Mononuclear cell (primary cell): ENCODE measurements around the gene MTREX. TPM values are rescaled to one million over a fixed set of nuclear protein-coding genes. Genes with fewer than 3 reads are reported as not detected.
"Not testable (repeated sequence)": the region's sequence is repeated elsewhere in the genome, so short reads cannot be mapped to it uniquely, and the experiment has no call there.

Experiments used
- H3K27me3 ChIP-seq: 2 replicates; pipeline ENCODE4 v1.6.0; 2011; ENCODE audit warnings: low read length, control low read depth; ENCODE audit not compliant: insufficient read depth
- H3K4me1 ChIP-seq: 2 replicates; pipeline ENCODE4 v1.5.1; 2011; ENCODE audit warnings: mild to moderate bottlenecking, low read length, control low read depth; ENCODE audit not compliant: insufficient read depth
- H3K4me3 ChIP-seq: 2 replicates; pipeline ENCODE4 v1.5.1; 2011; ENCODE audit warnings: mild to moderate bottlenecking, low read length, moderate library complexity
- H3K9me3 ChIP-seq: 2 replicates; pipeline ENCODE4 v1.5.1; 2011; ENCODE audit warnings: low read depth, mild to moderate bottlenecking, control low read depth, low read length
- total RNA-seq: library from RNA; depleted of rRNA; stranded (reverse); fragments of >200 nt; gene quantifications from one replicate; pipeline ENCODE4 v1.2.3, GENCODE V29; 2012

Gene MTREX
- total RNA-seq, 1 donor, result 142 TPM

DNA sequence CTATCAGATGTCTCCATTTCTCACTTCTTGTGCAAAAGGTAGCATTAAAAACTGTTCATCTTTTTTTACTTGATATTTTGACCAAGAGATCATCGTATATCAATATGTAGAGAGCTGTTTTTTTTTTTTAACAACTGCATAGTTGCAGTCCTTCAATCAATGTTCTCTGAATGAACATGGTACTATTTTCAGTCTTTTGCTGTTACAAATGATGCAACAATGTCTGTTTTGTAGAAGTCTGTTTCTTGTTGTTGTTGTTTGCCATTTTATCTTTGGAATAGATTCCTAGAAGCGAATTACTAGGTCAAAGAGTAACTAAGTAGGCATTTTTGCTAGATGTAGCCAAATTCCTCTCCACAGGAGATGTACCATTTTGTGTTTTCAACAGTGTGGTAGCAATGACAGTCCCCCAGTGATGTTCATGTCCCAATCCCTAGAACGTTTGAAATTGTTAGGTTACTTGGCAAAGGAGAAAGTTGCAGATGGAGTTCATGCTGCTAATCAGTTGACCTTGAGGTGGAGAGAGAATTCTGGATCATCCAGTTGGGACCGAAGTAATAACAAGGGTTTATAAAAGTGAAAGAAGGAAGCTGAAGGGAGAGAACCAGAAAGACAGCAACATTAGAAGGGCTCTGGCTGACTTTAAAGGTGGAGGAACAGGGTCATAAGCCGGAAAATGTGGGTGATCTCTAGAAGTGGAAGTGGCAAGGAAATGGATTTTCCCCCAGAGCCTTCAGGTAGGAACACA lies 6.3 kb downstream of the MTREX start:
- H3K9me3 ChIP-seq, result no peaks in the 10 kb centered on the region
- H3K27me3 ChIP-seq, result no peaks in the 10 kb centered on the region
- no peak overlapping the region for H3K4me3 ChIP-seq
- peaks cover 34% of the 10 kb centered on the region for H3K4me1 ChIP-seq

- no peak overlapping the region for H3K4me3 ChIP-seq
- peaks cover 18% of the 10 kb centered on the region for H3K4me1 ChIP-seq
- H3K27me3 ChIP-seq, result no peaks in the 10 kb centered on the region
- no peaks in the 10 kb centered on the region for H3K9me3 ChIP-seq
Measured at GRCh38 chr5:55316289-55316688, 8.5 kb downstream of the MTREX start.

DNA sequence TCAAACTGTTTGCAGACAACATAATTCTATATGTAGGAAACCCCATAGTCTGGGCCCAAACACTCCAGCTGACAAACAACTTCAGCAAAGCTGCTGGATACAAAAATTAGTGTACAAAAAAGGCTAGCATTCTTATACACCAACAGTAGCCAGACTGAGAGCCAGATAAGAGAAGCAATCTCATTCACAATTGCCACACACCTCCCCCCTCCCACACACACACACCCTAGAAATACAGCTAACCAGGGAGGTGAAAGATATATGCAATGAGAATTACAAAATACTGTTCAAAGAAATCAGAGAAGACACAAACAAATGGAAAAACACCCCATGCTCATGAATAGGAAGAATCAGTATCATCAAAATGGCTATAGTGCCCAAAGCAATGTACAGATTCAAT lies 9.0 kb downstream of the MTREX start:
- H3K4me3 ChIP-seq, result no peak overlapping the region
- peaks cover 18% of the 10 kb centered on the region for H3K4me1 ChIP-seq
- H3K9me3 ChIP-seq, result no peaks in the 10 kb centered on the region
- no peaks in the 10 kb centered on the region for H3K27me3 ChIP-seq

DNA sequence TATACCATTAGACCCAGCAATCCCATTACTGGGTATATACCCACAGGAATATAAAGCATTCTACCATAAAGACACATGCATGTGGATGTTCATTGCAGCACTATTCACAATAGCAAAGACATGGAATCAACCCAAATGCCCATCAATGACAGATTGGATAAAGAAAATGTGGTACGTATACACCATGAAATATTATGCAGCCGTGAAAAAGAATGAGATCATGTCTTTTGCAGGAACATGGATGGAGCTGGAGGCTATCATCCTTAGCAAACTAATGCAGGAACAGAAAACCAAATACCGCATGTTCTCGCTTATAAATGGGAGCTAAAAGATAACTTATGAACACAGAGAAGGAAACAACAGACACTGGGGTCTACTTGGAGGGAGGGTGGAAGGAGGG lies 10.4 kb downstream of the MTREX start:
- not testable (repeated sequence) for H3K27me3 ChIP-seq

DNA sequence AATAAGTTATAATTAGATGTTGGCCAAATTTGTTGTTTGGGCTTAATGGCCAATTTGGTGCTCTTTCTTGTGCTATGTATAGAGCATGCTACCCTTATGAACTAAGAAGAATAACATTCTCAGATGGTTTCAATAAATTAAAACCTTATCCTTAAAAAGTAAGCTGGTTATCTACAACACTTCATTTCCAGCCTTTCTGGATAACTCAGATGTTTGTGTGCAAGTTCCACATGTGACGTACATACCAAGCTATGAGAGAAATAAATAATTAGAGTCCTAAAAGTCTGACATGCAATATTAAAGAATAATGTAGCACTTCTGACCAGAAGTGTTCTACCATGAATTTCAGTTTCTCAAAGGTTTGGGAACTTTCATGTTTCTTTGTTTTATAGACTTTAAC lies 11.7 kb downstream of the MTREX start:
- no peaks in the 10 kb centered on the region for H3K9me3 ChIP-seq
- no peak overlapping the region for H3K4me3 ChIP-seq
- H3K4me1 ChIP-seq, result peaks cover 8% of the 10 kb centered on the region
- no peaks in the 10 kb centered on the region for H3K27me3 ChIP-seq

More for the DNA sequence above, 10.4 kb downstream of the MTREX start:
- H3K4me3 ChIP-seq, H3K9me3 ChIP-seq: not testable (repeated sequence)
- H3K4me1 ChIP-seq, result peaks cover 14% of the 10 kb centered on the region

DNA sequence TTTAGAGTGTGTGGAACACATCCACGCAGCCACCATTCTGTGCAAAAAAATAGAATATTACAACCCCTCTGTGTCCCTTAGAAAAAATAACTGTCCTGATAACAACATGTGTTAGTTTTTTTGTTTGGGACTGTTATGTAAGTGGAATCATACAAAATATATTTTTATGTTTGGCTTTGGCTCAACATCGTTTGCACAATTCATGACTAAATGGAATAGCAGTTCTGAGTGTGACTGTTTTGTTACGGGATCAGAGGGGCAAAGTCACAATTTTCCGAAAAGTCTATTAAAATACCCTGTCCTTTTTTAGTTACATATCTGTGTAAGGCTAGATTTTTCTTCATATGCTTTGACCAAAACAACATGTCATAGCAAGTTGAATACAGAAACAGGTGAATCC lies 12.8 kb downstream of the MTREX start:
- Histone ChIP-seq H3K27me3 (no peaks in the 10 kb centered on the region), H3K4me3 (no peak overlapping the region), H3K9me3 (no peaks in the 10 kb centered on the region), H3K4me1 (peaks cover 3% of the 10 kb centered on the region)

GRCh38 chr5:55324006-55324405 lies 16.2 kb downstream of the MTREX start:
- Histone ChIP-seq H3K4me3 (no peak overlapping the region), H3K27me3 (no peaks in the 10 kb centered on the region)

DNA sequence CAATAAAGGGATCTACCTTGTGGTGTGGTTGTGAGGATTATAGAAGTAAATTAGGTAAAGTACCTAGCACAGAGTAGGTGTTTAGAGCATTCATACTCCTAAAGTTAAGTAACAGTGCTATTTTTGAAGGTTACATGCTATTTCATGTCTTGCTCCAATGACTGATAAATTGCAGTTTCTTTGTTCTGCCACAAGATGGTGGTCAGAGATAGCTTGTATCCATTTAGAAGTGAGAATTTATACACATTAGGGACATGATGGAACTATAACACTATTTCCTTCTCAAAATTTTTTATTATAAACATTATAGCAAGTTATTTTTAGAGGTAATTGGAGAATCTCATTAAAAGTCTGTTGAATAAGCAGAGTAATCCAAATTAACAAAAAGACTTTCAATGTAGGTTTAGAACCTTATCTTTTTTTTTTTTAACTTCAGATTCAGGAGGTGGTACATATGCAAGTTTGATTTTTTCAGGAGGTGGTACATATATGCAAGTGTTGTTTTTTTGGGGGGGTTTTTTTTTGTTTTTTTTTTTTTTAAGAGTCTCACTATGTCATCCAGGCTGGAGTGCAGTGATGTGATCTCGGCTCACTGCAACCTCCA lies 17.1 kb downstream of the MTREX start:
- Histone ChIP-seq H3K9me3 (no peaks in the 10 kb centered on the region), H3K4me1 (peaks cover under 1% of the 10 kb centered on the region), H3K4me3 (no peak overlapping the region), H3K27me3 (no peaks in the 10 kb centered on the region)

More at GRCh38 chr5:55324006-55324405, 16.2 kb downstream of the MTREX start:
- no peaks in the 10 kb centered on the region for H3K9me3 ChIP-seq
- no peaks in the 10 kb centered on the region for H3K4me1 ChIP-seq

DNA sequence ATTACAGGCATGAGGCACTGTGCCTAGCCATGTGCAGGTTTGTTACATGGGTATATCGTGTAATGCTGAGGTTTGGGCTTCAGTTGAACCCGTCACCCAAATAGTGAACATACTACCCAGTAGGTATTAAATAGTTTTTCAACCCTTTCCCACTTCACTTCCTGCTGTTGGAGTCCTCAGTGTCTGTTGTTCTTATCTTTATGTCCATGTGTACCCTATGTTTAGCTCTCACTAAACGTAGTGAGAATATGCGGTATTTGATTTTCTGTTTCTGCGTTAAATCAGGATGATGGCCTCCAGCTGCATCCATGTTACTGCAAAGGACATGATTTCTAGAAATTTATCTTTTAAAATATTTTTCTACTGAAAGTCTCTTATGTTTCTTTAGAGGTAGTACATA lies 17.8 kb downstream of the MTREX start:
- Histone ChIP-seq H3K9me3 (no peaks in the 10 kb centered on the region), H3K27me3 (no peaks in the 10 kb centered on the region), H3K4me1 (peaks cover 3% of the 10 kb centered on the region), H3K4me3 (no peak overlapping the region)

DNA sequence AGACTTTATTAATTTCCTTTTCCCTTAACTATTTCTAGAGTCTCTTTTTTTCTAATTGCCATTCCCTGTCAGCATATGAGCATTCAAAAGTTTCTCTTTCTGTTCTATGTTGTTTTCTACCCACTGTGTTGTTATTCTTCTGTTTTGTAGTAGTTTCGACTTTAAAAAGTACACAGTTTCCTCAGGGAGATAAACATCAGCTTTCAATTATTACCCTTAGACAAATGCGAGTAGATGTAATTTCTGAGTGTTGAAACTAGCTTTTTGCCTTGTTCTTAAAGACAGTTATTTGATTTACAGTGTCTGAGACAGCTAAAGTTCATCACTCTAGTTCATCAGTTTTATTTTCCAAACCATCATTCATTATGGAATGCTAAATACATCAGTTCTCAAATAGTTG lies 19.5 kb downstream of the MTREX start:
- H3K4me3 ChIP-seq, result no peak overlapping the region
- no peaks in the 10 kb centered on the region for H3K9me3 ChIP-seq
- H3K27me3 ChIP-seq, result no peaks in the 10 kb centered on the region
- H3K4me1 ChIP-seq, result peaks cover 3% of the 10 kb centered on the region

DNA sequence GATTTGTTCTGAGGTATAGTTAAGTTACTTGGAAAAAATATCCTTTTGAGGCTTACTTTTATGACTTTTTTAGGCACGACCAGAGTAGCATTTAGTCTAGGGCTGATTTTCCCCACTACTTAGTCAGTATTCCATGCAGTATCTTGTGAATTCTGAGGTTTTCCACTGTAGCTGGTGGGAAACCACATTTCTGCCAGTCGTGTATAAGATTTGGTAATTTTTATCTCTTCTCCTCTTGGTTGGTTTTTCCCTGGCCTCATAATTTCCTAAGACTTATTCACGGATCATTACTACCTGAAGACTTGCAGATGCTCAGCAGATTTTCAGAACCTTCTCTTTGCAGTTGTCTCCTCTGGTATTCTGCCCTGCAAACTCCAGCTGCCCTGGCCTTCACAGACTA lies 23.5 kb downstream of the MTREX start:
- Histone ChIP-seq H3K4me1 (peaks cover 3% of the 10 kb centered on the region), H3K9me3 (no peaks in the 10 kb centered on the region), H3K4me3 (no peak overlapping the region), H3K27me3 (no peaks in the 10 kb centered on the region)

GRCh38 chr5:55333017-55333416 lies 25.2 kb downstream of the MTREX start:
- H3K4me1 ChIP-seq, result peaks cover 3% of the 10 kb centered on the region
- H3K4me3 ChIP-seq, result no peak overlapping the region
- no peaks in the 10 kb centered on the region for H3K9me3 ChIP-seq
- no peaks in the 10 kb centered on the region for H3K27me3 ChIP-seq

DNA sequence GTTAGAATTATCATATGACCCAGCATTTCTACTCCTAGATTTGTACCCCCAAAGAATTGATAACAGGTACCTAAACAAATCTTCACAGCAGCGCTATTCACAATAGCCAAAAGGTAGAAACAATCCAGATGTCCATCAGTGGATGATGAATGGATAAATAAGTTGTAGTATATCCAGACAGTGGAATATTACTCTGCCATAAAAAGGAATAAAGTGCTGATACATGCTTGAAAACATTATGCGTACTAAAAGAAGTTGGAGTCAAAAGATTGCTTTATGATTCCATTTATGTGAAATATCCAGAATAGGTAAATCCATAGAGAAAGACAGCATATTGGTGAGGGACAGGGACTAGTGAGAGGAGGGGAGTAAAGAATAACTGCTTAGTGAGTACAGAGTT lies 26.0 kb downstream of the MTREX start:
- H3K9me3 ChIP-seq, result no peaks in the 10 kb centered on the region
- no peak overlapping the region for H3K4me3 ChIP-seq
- H3K27me3 ChIP-seq, result no peaks in the 10 kb centered on the region
- peaks cover 3% of the 10 kb centered on the region for H3K4me1 ChIP-seq

GRCh38 chr5:55338092-55338613 lies 30.4 kb downstream of the MTREX start:
- Histone ChIP-seq H3K4me3 (no peak overlapping the region), H3K9me3 (no peaks in the 10 kb centered on the region), H3K4me1 (no peaks in the 10 kb centered on the region), H3K27me3 (no peaks in the 10 kb centered on the region)

DNA sequence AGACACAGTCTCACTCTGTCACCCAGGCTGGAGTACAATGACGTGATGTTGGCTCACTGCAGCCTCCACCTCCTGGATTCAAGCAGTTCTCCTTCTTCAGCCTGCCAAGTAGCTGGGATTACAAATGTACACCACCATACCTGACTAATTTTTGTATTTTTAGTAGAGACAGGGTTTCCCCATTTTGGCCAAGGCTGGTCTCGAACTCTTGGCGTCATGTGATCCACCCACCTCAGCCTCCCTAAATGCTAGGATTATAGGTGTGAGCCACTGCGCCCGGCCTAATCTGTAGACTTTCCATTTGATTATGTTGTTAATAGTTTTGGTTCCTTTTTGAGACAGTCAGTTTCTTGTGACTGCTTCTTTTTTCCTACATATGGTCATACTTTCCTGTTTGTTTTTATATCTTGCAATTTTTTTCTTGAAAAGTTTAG lies 31.0 kb downstream of the MTREX start:
- Histone ChIP-seq H3K27me3 (no peaks in the 10 kb centered on the region), H3K4me3 (no peak overlapping the region), H3K9me3 (no peaks in the 10 kb centered on the region), H3K4me1 (no peaks in the 10 kb centered on the region)

DNA sequence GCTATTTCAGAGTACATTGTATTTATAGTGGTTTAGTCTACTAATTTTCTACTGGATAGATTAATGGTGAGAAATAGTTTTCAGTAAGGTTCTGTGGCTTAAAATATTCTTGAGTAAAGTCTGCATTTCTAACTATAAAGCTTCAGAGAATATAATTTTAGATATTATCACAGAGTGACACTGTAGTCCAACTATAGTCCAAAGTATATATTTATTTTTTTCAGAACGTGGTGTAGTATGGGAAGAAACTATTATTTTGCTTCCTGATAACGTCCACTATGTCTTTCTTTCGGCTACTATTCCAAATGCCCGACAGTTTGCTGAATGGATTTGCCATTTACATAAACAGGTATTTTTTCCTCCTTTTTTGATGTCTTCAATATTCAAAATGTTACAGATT lies 35.3 kb downstream of the MTREX start:
- no peaks in the 10 kb centered on the region for H3K4me1 ChIP-seq
- no peaks in the 10 kb centered on the region for H3K27me3 ChIP-seq
- no peaks in the 10 kb centered on the region for H3K9me3 ChIP-seq

More for the DNA sequence above, 35.3 kb downstream of the MTREX start:
- H3K4me3 ChIP-seq, result no peak overlapping the region
